ENCODE results near the gene CCL16.

DNA sequence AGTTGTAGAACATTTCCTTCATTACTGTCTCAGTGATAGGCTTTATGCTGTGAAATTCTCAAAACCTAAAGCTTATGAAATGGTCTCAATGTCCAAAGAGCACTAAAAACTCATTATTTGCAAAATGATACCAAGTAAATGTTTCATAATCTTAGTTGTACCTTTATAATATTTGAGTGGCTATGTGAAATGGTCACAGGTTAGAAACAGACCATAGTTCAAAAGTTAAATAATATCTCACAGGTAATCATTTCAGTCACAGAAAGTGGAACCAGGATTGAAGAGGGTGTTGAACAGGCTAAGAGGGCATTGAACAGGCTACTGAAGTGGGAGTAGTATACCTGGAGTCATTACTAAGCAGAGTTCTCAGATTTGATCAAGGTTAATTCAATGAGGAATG, 53.6 kb downstream of the CCL16 start:
- TF ChIP-seq POLR2A (IDR thresholded peaks at IDR 0.05; ENCODE audit: low read depth, low read length) (no peak), POLR2AphosphoS5 (IDR thresholded peaks at IDR 0.05; ENCODE audit: low read depth, low read length) (no peak), TAF1 (IDR thresholded peaks at IDR 0.05; ENCODE audit: borderline replicate concordance, low read depth, low read length) (no peak)

All from GM12892 (cell line).